CD4-positive, alpha-beta T cell treated with Interleukin-15 for 1 hour (primary cell): ENCODE results near the gene ZNF200.
"Not testable (repeated sequence)": the region's sequence is repeated elsewhere in the genome, so short reads cannot be mapped to it uniquely, and the experiment has no call there.

Experiments used
- DNase-seq: peaks from one replicate; pipeline ENCODE4 v3.0.0-alpha.2; 2020

ZNF200 gene

GRCh38 chr16:3234857-3235561, at the start of gene ZNF200:
Gene ZNF200, minus strand, starts transcription at chr16:3235158. Its CDS starts 1,403 bp downstream, at chr16:3233755.
- DNase-seq: peak; percentile 94

- DNase-seq: no peak
These were observed 48.8 kb upstream of the ZNF200 start for GRCh38 chr16:3283543-3284447.

- peak; percentile 95 for DNase-seq
These were observed 48.0 kb upstream of the ZNF200 start, which contains the start of gene ZNF263 for GRCh38 chr16:3282730-3283542. Gene ZNF263, plus strand, starts transcription at chr16:3283491. Its CDS starts 328 bp downstream, at chr16:3283819.

GRCh38 chr16:3282103-3282729, 47.3 kb upstream of the ZNF200 start:
- no peak for DNase-seq

GRCh38 chr16:3281222-3281820, 46.4 kb upstream of the ZNF200 start:
- no peak for DNase-seq

GRCh38 chr16:3276679-3277078, 41.7 kb upstream of the ZNF200 start:
- DNase-seq: no peak

- no peak for DNase-seq
These were observed 40.0 kb upstream of the ZNF200 start for GRCh38 chr16:3274947-3275346.

- no peak for DNase-seq
These were observed 39.5 kb upstream of the ZNF200 start for GRCh38 chr16:3274490-3274889.

- not testable (repeated sequence) for DNase-seq
These were observed 36.3 kb upstream of the ZNF200 start for GRCh38 chr16:3271281-3271680.

- not testable (repeated sequence) for DNase-seq
These were observed 35.8 kb upstream of the ZNF200 start for GRCh38 chr16:3270718-3271117.

- DNase-seq: no peak
These were observed 33.3 kb upstream of the ZNF200 start for GRCh38 chr16:3268294-3268693.

- no peak for DNase-seq
These were observed 32.0 kb upstream of the ZNF200 start for GRCh38 chr16:3266873-3267537.

- peak; percentile 97 for DNase-seq
These were observed 29.4 kb upstream of the ZNF200 start for GRCh38 chr16:3264137-3265036.

- no peak for DNase-seq
These were observed 27.6 kb upstream of the ZNF200 start for GRCh38 chr16:3262517-3262916.

- no peak for DNase-seq
These were observed 24.9 kb upstream of the ZNF200 start for GRCh38 chr16:3259836-3260235.

GRCh38 chr16:3256866-3257465, 22.0 kb upstream of the ZNF200 start:
- DNase-seq: no peak

- peak; percentile 42 for DNase-seq
These were observed 21.3 kb upstream of the ZNF200 start, which contains the start of gene MEFV for GRCh38 chr16:3256146-3256865. Gene MEFV, minus strand, starts transcription at chr16:3256633. Its CDS starts 46 bp downstream, at chr16:3256587.

GRCh38 chr16:3254309-3254708, 19.4 kb upstream of the ZNF200 start:
- no peak for DNase-seq

GRCh38 chr16:3252967-3253366, 18.0 kb upstream of the ZNF200 start:
- DNase-seq: no peak
